Breast epithelium (tissue), 4 donors: Measurements from ENCODE around the gene NAA50. TPM values are rescaled to one million over a fixed set of nuclear protein-coding genes. Genes with fewer than 3 reads are reported as not detected.

Experiments used
- DNase-seq, 2 donors: peaks; one replicate each; pipeline ENCODE4 v3.0.0-alpha.2; 2019; ENCODE audit warnings: low spot score in 2 of 2
- H3K27ac ChIP-seq, 2 donors: fragments of 200-600 bp; sonication (generic) in 1 of 2; one replicate each; pipeline ENCODE4 v1.5.1; 2016 to 2019; ENCODE audit warnings: mild to moderate bottlenecking in 1 of 2
- H3K27me3 ChIP-seq, 2 donors: fragments of 200-600 bp; sonication (generic) in 1 of 2; one replicate each; pipeline versions ENCODE4 v1.5.1 to v1.6.0; 2017 to 2019; ENCODE audit warnings: control low read depth in 1 of 2, mild to moderate bottlenecking in 1 of 2
- H3K36me3 ChIP-seq: fragments of 200-600 bp; one replicate; pipeline ENCODE4 v1.5.1; 2019
- H3K4me1 ChIP-seq, 2 donors: fragments of 200-600 bp; sonication (generic); one replicate each; pipeline ENCODE4 v1.5.1; 2016 to 2019; ENCODE audit warnings: control low read depth in 1 of 2
- H3K4me3 ChIP-seq, 3 donors: fragments of 200-600 bp; sonication (generic); 1 replicate in 2 of 3; 2 replicates in 1 of 3; pipeline ENCODE4 v1.5.1; 2016 to 2019; ENCODE audit warnings: mild to moderate bottlenecking in 3 of 3, moderate library complexity in 2 of 3
- H3K9me3 ChIP-seq, 2 donors: fragments of 200-600 bp; sonication (generic) in 1 of 2; one replicate each; pipeline ENCODE4 v1.5.1; 2016 to 2019; ENCODE audit warnings: control low read depth in 1 of 2
- POLR2A ChIP-seq: fragments of 450-650 bp; IDR thresholded peaks from one replicate; pipeline ENCODE4 v1.6.1; 2016; ENCODE audit warnings: antibody characterized with exemption, mild to moderate bottlenecking, moderate library complexity
- POLR2AphosphoS5 ChIP-seq, 3 donors: sonication (generic); formaldehyde crosslinking; IDR thresholded peaks; one replicate each; pipeline ENCODE4 v1.6.1; 2017; ENCODE audit warnings: antibody characterized with exemption in 3 of 3
- intact Hi-C: fragments of 100-400 bp; cut with DNase I; formaldehyde crosslinking; loops from one replicate; pipeline ENCODE4 v1.15.1; 2023; ENCODE audit warnings: low total_unique reads
- total RNA-seq, 3 donors: library from RNA; depleted of rRNA; stranded (reverse); fragments of >200 nt; gene quantifications; one replicate each; pipeline ENCODE4 v1.1.0, GENCODE V29; 2016
- TF ChIP-seq, protein P1 (sequence below), 3 donors: fragments of 450-650 bp; IDR thresholded peaks; one replicate each; pipeline ENCODE4 v1.5.1; 2016 to 2017; ENCODE audit warnings: antibody characterized with exemption in 3 of 3, mild to moderate bottlenecking in 3 of 3, moderate library complexity in 3 of 3

Gene NAA50
- total RNA-seq, 3 donors from 2014 or later, result 98.0 to 140 (median 140) TPM

DNA sequence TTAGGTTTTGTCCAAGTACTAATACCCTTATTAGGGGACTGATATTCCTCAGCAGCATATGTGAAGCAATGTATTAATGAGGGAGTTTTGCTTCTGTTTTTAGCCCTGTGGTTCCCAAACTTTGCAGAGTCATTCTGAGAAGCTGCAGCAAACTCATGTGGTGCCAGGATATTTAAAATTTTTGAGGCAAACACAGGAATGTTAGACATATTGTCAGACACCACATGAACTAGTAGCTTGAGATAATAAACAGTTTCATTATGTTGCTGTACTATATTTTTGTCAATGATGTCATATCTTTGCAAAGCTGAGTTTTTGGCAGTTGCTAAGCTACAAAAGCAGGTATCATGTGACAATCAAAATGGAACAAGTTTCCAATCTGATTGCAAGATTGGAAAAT is 37.4 kb upstream of the NAA50 start:
- DNase-seq, result no peak
- no peaks in the 10 kb centered on the region for H3K4me1 ChIP-seq
- H3K9me3 ChIP-seq, result no peaks in the 10 kb centered on the region
- intact Hi-C loops, result no loop called here
- no peaks in the 10 kb centered on the region for H3K27me3 ChIP-seq
- TF ChIP-seq, protein P1, sequence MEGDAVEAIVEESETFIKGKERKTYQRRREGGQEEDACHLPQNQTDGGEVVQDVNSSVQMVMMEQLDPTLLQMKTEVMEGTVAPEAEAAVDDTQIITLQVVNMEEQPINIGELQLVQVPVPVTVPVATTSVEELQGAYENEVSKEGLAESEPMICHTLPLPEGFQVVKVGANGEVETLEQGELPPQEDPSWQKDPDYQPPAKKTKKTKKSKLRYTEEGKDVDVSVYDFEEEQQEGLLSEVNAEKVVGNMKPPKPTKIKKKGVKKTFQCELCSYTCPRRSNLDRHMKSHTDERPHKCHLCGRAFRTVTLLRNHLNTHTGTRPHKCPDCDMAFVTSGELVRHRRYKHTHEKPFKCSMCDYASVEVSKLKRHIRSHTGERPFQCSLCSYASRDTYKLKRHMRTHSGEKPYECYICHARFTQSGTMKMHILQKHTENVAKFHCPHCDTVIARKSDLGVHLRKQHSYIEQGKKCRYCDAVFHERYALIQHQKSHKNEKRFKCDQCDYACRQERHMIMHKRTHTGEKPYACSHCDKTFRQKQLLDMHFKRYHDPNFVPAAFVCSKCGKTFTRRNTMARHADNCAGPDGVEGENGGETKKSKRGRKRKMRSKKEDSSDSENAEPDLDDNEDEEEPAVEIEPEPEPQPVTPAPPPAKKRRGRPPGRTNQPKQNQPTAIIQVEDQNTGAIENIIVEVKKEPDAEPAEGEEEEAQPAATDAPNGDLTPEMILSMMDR (IDR thresholded peaks at IDR 0.05), result no peak
- TF ChIP-seq POLR2AphosphoS5 (IDR thresholded peaks at IDR 0.05) (no peak), POLR2A (no peak)
- H3K27ac ChIP-seq, result no peak overlapping the region
- no peaks in the 10 kb centered on the region for H3K36me3 ChIP-seq
- H3K4me3 ChIP-seq, result no peak overlapping the region

DNA sequence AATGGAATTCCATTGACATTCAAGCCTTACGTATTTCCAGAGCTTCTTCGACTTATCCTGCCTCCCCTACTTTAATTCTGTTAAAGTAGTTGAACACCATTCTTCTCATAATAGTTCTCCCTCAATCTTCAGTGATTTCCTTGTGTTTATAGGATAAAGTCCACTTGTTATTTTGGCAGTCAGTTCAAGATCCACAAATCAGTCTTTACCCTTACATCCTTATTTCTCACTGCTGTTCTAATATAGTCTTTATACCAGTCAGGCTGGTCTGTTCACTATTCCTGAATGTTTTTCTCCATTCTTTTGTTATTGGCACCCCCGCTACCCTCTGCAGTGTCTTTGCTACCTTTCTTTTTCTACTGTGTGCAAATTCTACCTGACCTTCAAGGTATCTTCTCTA is 30.5 kb upstream of the NAA50 start:
- no peaks in the 10 kb centered on the region for H3K9me3 ChIP-seq
- DNase-seq, result no peak

DNA sequence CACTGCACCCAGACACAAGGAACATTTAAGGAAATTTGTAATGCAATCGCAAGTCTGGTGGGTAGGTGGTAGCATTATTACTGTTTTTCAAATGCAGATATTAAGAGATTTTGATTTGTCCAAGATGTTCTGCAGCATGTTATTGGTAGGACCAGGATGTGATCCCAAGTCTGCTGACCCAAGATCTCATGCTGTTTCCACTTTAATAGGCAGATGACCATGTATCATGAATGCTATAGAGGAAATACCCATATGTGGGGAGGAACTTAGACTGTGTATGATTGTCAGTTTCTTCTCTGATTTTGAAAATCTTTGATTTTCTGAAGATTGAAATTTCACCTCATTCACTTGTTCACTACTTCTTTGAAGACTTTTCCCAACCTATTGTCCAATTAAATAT is 29.5 kb upstream of the NAA50 start:
- Histone ChIP-seq H3K36me3 (no peaks in the 10 kb centered on the region), H3K4me3 (no peak overlapping the region), H3K9me3 (no peaks in the 10 kb centered on the region), H3K27ac (no peak overlapping the region), H3K27me3 (no peaks in the 10 kb centered on the region), H3K4me1 (no peaks in the 10 kb centered on the region)
- TF ChIP-seq, protein P1 (IDR thresholded peaks at IDR 0.05), result no peak
- TF ChIP-seq POLR2AphosphoS5 (IDR thresholded peaks at IDR 0.05) (no peak), POLR2A (no peak)
- intact Hi-C loops, result no loop called here
- DNase-seq, result no peak

More for the DNA sequence above, 30.5 kb upstream of the NAA50 start:
- Histone ChIP-seq H3K27me3 (no peaks in the 10 kb centered on the region), H3K36me3 (no peaks in the 10 kb centered on the region), H3K4me3 (no peak overlapping the region), H3K27ac (no peak overlapping the region), H3K4me1 (no peaks in the 10 kb centered on the region)
- intact Hi-C loops, result no loop called here
- no peak for TF ChIP-seq POLR2AphosphoS5 (IDR thresholded peaks at IDR 0.05)
- TF ChIP-seq POLR2A, result no peak
- TF ChIP-seq, protein P1 (IDR thresholded peaks at IDR 0.05), result no peak

DNA sequence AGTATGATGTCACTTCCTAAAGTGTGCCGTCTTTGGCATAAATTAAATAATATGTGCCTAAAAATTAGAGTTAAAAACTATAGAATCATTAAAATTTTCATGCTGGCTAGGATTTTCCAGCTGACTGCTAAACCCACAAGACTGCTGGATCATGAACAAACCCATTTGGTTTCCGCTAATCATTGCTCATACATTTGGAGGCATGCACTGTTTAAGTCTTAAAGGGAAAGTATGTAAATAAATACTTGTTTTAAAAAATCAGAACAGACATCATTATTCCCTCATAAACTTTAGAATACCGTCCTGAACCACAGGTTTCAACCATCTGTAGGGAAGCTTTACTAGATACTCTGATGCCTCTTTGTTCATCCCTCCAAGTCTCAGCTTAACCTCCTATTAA is 27.3 kb upstream of the NAA50 start:
- no peaks in the 10 kb centered on the region for H3K36me3 ChIP-seq
- no peak for DNase-seq
- intact Hi-C loops, result no loop called here
- no peaks in the 10 kb centered on the region for H3K27me3 ChIP-seq
- no peaks in the 10 kb centered on the region for H3K4me1 ChIP-seq
- H3K4me3 ChIP-seq, result no peak overlapping the region
- no peaks in the 10 kb centered on the region for H3K9me3 ChIP-seq
- no peak for TF ChIP-seq POLR2A
- TF ChIP-seq POLR2AphosphoS5 (IDR thresholded peaks at IDR 0.05), result no peak
- TF ChIP-seq, protein P1 (IDR thresholded peaks at IDR 0.05), result no peak
- no peak overlapping the region for H3K27ac ChIP-seq

DNA sequence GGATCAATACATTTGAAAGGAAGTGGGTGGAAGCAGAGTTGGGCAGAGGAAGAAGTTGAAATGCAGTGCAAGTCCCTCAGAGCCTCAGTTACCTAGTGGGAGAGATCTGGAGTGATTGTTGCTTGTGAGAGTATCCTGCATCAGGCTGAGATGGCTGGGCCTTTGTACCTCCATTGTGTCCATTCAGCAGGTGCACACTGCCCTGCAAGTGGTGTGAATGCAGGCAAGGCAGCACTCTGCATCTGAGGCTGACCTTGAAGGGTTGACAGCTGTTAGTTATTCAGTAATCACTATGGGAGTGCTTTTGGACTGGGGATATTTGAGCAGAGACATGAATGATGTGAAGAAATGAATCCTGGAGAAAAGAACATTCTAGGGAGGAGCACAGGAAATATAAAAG is 25.9 kb upstream of the NAA50 start:
- no peak for TF ChIP-seq POLR2AphosphoS5 (IDR thresholded peaks at IDR 0.05)
- TF ChIP-seq, protein P1 (IDR thresholded peaks at IDR 0.05), result no peak
- TF ChIP-seq POLR2A, result no peak
- H3K36me3 ChIP-seq, result no peaks in the 10 kb centered on the region

More for the DNA sequence above, 25.9 kb upstream of the NAA50 start:
- intact Hi-C loops, result no loop called here
- H3K27me3 ChIP-seq, result no peaks in the 10 kb centered on the region
- H3K4me1 ChIP-seq, result no peaks in the 10 kb centered on the region
- H3K27ac ChIP-seq, result no peak overlapping the region
- H3K9me3 ChIP-seq, result no peaks in the 10 kb centered on the region
- DNase-seq, result no peak
- H3K4me3 ChIP-seq, result no peak overlapping the region
